Type B pancreatic cell (in vitro differentiated cells): ENCODE results near the gene RNF40. TPM values are rescaled to one million over a fixed set of nuclear protein-coding genes. Genes with fewer than 3 reads are reported as not detected.

Experiments
- DNase-seq: peaks from one replicate; pipeline ENCODE4 v3.0.0; 2021; ENCODE audit warnings: mixed read lengths; ENCODE audit not compliant: unreplicated experiment; ENCODE audit errors: extremely low spot score
- H3K27ac Mint-ChIP-seq: 2 replicates; pipeline ENCODE4 v1.8.0; 2021; ENCODE audit warnings: mild to moderate bottlenecking, mixed read lengths
- H3K27me3 Mint-ChIP-seq: 2 replicates; pipeline ENCODE4 v1.8.0; 2021; ENCODE audit warnings: mixed read lengths
- H3K36me3 Mint-ChIP-seq: 2 replicates; pipeline ENCODE4 v1.8.0; 2021; ENCODE audit warnings: mixed read lengths
- H3K4me1 Mint-ChIP-seq: one replicate; pipeline ENCODE4 v1.8.0; 2021; ENCODE audit warnings: mixed read lengths; ENCODE audit not compliant: unreplicated experiment
- H3K4me3 Mint-ChIP-seq: 2 replicates; pipeline ENCODE4 v1.8.0; 2021; ENCODE audit warnings: mild to moderate bottlenecking, mixed read lengths
- H3K9me3 Mint-ChIP-seq: 2 replicates; pipeline ENCODE4 v1.8.0; 2021; ENCODE audit warnings: mixed read lengths
- total RNA-seq: library from RNA; stranded (reverse); gene quantifications from 2 replicates; pipeline ENCODE4 v1.2.1, GENCODE V29; 2021; ENCODE audit warnings: low replicate concordance
- TF ChIP-seq, protein P1 (sequence below): fragments of 200-600 bp; sonication (generic); conservative IDR thresholded peaks from 2 replicates; pipeline ENCODE4 v1.5.0; 2021; ENCODE audit warnings: antibody characterized with exemption, mild to moderate bottlenecking

The RNF40 gene
- total RNA-seq, 1 donor from 2014 or later = 131 TPM

DNA sequence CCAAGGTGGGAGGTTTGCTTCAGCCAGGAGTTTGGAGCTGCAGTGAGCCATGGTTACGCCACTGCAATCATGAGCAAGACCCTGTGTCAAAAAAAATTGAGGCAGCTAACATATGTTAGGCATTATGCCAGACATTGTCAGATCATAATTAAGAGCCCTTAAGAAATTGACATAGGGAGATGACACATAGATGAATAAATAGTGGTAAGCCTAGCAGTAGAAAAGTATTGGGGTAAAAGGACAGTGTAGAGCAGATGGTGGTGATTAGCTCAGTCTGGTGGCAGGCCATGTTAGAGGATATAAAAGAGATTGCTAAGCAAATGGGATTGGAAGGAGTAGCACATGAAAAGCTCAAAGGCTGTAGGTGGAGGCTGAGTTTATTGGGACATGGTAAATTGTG, 40.5 kb upstream of the RNF40 start:
- Mint-ChIP-seq H3K27me3 (no peaks in the 10 kb centered on the region), H3K4me3 (no peak overlapping the region), H3K27ac (no peak overlapping the region), H3K36me3 (peaks cover 56% of the 10 kb centered on the region), H3K4me1 (no peaks in the 10 kb centered on the region), H3K9me3 (no peaks in the 10 kb centered on the region)
- TF ChIP-seq, protein P1, sequence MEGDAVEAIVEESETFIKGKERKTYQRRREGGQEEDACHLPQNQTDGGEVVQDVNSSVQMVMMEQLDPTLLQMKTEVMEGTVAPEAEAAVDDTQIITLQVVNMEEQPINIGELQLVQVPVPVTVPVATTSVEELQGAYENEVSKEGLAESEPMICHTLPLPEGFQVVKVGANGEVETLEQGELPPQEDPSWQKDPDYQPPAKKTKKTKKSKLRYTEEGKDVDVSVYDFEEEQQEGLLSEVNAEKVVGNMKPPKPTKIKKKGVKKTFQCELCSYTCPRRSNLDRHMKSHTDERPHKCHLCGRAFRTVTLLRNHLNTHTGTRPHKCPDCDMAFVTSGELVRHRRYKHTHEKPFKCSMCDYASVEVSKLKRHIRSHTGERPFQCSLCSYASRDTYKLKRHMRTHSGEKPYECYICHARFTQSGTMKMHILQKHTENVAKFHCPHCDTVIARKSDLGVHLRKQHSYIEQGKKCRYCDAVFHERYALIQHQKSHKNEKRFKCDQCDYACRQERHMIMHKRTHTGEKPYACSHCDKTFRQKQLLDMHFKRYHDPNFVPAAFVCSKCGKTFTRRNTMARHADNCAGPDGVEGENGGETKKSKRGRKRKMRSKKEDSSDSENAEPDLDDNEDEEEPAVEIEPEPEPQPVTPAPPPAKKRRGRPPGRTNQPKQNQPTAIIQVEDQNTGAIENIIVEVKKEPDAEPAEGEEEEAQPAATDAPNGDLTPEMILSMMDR = no peak
- no peak for DNase-seq

- H3K9me3 Mint-ChIP-seq = no peaks in the 10 kb centered on the region
- no peaks in the 10 kb centered on the region for H3K27me3 Mint-ChIP-seq
- no peak overlapping the region for H3K4me3 Mint-ChIP-seq
- peaks cover 53% of the 10 kb centered on the region for H3K36me3 Mint-ChIP-seq
- TF ChIP-seq, protein P1 = no peak
- no peaks in the 10 kb centered on the region for H3K4me1 Mint-ChIP-seq
- H3K27ac Mint-ChIP-seq = no peak overlapping the region
- DNase-seq = no peak
Measured at GRCh38 chr16:30722443-30722842, 39.7 kb upstream of the RNF40 start.

- no peak overlapping the region for H3K27ac Mint-ChIP-seq
- H3K4me3 Mint-ChIP-seq = no peak overlapping the region
- H3K36me3 Mint-ChIP-seq = peaks cover 54% of the 10 kb centered on the region
- H3K4me1 Mint-ChIP-seq = no peaks in the 10 kb centered on the region
- H3K27me3 Mint-ChIP-seq = no peaks in the 10 kb centered on the region
- H3K9me3 Mint-ChIP-seq = no peaks in the 10 kb centered on the region
- TF ChIP-seq, protein P1 = no peak
- no peak for DNase-seq
Measured at GRCh38 chr16:30722916-30723315, 39.2 kb upstream of the RNF40 start.

DNA sequence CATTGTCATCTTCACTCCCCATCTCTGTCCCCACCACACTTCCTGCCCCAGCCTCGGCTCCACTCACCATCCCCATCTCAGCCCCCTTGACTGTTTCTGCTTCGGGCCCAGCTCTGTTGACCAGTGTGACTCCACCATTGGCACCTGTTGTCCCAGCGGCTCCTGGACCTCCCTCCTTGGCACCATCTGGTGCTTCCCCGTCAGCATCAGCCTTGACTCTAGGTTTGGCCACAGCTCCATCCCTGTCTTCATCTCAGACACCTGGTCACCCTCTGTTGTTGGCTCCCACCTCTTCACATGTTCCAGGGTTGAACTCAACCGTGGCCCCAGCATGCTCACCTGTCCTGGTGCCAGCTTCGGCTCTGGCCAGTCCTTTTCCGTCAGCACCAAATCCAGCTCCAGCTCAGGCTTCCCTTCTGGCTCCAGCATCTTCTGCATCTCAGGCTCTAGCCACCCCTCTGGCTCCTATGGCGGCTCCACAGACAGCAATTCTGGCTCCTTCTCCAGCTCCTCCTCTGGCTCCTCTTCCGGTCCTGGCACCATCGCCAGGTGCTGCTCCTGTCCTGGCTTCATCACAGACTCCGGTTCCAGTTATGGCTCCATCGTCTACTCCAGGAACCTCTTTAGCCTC, 38.3 kb upstream of the RNF40 start:
- no peak overlapping the region for H3K4me3 Mint-ChIP-seq
- no peak overlapping the region for H3K27ac Mint-ChIP-seq
- no peaks in the 10 kb centered on the region for H3K27me3 Mint-ChIP-seq
- DNase-seq = no peak
- H3K36me3 Mint-ChIP-seq = peaks cover 58% of the 10 kb centered on the region
- no peaks in the 10 kb centered on the region for H3K4me1 Mint-ChIP-seq
- TF ChIP-seq, protein P1 = no peak
- H3K9me3 Mint-ChIP-seq = no peaks in the 10 kb centered on the region

- TF ChIP-seq, protein P1 = no peak
- no peak overlapping the region for H3K4me3 Mint-ChIP-seq
- no peak for DNase-seq
- no peaks in the 10 kb centered on the region for H3K4me1 Mint-ChIP-seq
- H3K27me3 Mint-ChIP-seq = no peaks in the 10 kb centered on the region
- peaks cover 59% of the 10 kb centered on the region for H3K36me3 Mint-ChIP-seq
- H3K27ac Mint-ChIP-seq = no peak overlapping the region
- no peaks in the 10 kb centered on the region for H3K9me3 Mint-ChIP-seq
Measured at GRCh38 chr16:30724641-30725417, 37.3 kb upstream of the RNF40 start.
